Measurements from ENCODE around the gene PLEKHH3.

PLEKHH3 gene

DNA sequence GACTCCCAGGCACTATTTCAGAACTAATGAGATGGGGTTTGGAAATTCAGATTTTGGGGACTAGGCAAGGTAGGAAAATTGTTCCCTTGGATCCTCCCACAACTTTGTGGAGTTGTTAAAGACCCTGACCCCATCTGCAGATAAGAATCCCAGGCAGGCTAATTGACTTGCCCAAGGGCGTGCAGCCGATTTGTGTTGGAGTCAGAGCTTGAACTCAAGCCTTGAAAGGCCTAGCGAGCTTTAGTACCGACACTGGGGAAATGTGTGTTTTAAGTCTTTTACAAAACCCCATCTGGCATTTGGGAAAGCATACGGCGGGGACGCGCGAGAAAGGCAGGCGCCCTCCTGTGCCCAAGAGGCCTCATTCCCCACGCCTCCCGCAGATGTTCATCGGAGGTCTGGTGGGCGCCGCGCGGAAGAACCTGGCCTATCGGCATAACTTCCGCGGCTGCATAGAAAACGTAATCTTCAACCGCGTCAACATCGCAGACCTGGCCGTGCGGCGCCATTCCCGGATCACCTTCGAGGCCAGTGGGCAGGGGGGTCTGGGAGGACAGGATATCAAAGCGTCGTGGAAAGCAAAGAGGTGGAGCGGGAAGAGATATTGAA lies 9.8 kb upstream of the PLEKHH3 start:
- no peak for DNase-seq (ENCODE audit: low read depth in 3 of 3, low spot score in 1 of 3)

DNA sequence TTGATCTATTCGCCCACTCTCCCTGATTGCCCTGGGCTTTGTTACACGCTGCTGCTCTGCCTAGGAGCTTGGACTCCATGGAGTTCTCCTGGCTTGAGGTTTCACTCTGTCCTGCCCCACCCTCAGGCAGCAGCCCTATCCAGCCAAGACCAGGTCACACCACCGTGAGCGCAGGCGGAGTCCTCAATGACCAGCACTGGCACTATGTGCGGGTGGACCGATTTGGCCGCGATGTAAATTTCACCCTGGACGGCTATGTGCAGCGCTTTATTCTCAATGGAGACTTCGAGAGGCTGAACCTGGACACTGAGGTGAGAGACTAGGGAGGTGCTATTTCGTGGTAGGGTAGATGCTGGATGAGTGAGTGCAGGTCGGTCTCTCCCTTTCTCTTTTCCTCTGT lies 9.0 kb upstream of the PLEKHH3 start:
- no peak for DNase-seq (ENCODE audit: low read depth in 3 of 3, low spot score in 1 of 3)

DNA sequence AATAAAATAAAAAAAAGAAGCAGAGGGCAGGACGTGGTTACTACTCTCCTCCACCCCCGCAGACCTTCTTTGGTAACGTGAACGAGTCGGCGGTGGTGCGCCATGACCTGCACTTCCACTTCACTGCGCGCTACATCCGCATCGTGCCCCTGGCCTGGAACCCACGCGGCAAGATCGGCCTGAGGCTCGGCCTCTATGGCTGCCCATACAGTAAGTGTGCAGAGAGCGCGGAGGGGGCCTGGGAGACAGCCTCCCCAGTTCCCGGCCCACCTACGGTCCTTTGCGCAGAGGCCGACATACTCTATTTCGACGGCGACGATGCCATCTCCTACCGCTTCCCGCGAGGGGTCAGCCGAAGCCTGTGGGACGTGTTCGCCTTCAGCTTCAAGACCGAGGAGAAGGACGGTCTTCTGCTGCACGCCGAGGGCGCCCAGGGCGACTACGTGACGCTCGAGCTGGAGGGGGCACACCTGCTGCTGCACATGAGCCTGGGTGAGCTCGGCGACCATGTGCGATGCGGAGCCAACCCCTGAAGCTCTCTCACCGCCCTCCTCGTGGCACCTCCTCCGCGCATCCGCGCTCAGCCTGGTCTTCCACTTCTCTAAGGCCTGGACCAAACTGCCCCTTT lies 8.2 kb upstream of the PLEKHH3 start:
- DNase-seq (ENCODE audit: low read depth in 3 of 3, low spot score in 1 of 3): no peak

DNA sequence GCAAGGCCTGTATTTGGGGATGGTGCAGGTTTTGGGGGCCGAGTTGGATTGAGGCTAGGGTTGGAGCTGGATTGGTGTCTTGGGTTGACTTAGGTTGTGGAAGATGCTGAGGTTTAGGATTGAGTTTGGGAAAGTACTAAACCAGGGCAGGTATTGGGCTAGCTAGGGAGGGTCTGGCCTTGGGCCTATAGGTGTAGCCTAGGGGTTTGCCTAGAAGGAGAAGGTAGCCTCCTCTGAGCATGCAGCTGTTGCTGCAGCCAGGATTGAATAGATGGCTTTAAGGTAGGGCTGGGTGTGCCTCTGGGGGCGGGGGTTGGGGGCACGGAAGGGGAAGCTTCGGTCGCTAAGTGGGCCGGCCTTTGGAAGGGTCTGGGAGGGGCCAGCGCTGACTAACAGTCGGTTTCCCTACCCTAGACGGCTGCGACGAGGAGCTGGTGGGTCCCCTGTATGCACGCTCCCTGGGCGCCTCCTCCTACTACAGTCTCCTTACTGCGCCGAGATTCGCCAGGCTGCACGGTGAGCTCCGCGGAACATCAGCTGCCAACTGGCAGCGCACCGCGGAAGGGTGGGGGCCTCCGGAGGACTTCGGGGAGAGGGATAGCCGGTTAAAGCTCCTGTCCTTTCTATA lies 6.7 kb upstream of the PLEKHH3 start:
- no peak for DNase-seq (ENCODE audit: low read depth in 3 of 3, low spot score in 1 of 3)

DNA sequence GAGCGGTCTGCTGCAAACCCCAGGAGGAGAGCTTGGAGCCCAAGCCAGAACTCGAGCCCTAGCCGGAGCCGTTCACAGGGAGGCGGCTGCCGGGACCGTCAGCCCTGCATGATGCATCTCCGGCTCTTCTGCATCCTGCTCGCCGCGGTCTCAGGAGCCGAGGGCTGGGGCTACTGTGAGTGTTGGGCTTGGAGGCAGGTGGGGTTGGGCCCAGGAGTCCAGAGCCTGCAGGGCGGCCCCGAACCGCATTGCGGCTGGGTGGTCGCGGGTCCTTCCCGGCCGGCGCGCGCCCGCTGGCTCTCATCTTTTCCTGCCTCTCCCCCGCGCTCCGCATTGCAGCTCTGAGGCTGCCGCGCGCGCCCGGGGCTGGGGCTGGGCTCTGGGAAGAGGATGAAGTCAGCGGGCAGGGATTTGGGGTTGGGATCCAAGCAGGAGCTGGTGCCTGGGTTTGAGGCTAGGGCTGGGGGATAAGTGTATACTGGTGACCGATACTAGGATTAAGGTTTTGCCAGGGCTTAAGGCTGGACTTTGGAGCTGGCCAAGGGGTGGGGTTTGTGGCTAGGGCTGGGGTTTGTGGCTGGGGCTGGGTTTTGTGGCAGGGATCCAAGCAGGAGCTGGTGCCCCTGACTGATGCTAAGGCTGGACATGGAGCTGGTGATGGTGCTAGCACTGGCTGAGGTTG lies 6.1 kb upstream of the PLEKHH3 start:
- no peak for DNase-seq (ENCODE audit: low read depth in 3 of 3, low spot score in 1 of 3)

DNA sequence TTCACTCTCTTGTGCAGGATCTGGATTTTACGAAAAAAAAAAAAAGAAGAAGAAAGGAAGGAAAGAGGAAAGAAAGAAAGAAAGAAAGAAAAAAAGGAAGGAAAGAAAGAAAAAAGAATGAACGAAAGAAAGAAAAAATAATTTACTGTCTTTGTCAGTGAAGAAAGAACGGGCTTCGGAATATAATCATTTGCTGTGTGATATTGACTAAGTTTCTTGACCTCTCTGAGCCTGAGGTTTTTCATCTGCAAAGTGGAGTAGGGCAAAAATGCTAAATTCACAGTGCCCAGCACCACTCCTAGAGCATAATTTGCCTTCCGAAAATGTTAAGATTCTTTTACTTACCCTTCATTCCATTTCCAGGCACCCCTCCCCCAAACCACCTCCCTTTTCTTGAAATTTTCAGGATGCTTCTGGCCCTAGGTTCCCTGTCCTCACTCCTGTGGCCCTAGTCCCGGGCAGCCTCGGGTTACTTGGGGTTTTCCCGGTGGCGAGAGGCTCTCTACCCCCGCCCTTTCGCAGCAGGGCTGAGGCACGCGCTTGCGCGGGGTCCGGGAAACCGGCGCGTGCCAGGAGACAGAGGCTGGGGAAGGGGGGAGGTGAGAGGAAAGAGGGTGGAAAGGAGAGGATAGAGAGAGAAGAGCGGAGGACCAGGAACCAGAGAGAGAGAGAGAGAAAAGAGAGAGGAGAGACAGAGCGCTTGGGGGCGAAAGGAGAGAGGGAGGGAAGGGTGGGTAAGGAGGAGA lies 5.4 kb upstream of the PLEKHH3 start, which contains the start of gene CNTNAP1:
TSS of gene CNTNAP1 (plus strand) at position 556 of the 746 bp plus-strand sequence. CDS start 299 bp downstream, outside the sequence.
- no peak for DNase-seq (ENCODE audit: low read depth in 3 of 3, low spot score in 1 of 3)

DNA sequence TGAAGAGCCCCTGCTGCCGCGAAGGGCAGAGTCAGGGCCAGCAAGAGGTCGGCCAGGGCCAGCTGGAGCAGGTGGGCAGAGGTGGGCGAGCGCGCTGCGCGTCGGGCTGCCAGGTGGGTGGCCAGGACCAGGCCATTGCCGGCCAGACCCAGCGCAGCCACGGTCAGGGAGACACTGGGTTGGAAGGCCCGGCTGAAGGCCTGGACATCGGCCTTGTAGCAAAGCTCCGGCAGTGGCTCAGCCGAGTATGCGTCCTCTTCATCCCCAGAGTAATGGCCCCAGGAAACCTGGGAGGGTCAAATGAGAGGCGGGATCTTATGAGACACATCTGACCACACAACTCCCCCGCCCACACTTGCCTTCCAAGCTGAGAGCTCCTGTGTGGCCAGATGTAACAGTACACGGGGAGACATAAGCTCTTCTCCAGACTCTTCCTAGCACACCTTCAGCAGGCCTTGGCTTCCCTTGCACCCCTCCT lies 3.6 kb upstream of the PLEKHH3 start:
- DNase-seq (ENCODE audit: low read depth in 3 of 3, low spot score in 1 of 3): no peak

DNA sequence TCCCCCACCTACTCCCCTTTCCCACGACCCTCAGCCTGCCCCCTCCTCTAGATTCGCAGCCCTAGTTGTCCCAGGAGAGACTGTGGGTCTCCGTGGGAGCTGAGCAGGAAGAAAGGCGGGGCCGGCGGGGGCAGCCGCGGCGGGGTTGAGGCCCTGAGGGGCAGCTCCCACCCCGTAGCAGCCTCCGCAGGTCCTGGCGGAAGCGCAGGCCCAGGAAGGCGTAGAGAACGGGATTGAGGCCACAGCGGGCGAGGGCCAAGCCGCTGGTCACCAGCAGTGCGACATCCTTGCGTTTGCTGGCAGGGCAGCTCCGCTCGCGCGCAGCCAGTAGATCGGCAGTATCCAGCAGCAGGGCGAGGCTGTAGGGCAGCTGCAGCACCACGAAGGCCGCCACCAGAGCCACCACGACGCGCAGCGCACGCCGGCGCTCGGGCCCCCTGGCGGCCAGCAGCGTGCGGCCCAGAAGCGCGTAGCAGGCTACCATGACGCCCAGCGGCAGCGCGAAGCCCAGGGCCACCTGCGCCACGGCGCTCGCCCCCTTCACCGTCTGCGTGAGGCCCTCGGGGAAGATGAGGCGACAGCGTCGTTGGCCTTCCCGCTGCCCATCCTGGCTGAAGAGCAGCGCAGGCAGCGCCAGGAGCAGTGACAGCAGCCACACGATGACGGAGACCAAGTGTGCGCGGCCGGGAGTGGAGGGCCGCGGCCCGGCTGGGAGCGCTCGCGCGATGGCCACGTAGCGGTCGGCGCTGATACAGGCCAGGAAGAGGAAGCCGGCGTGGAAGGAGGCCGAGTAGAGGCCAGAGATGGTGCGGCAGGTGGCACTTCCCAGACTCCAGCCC lies 2.9 kb upstream of the PLEKHH3 start:
- peak; percentile 42 to 64 (median 54) for DNase-seq (ENCODE audit: low read depth in 3 of 3, low spot score in 1 of 3)

DNA sequence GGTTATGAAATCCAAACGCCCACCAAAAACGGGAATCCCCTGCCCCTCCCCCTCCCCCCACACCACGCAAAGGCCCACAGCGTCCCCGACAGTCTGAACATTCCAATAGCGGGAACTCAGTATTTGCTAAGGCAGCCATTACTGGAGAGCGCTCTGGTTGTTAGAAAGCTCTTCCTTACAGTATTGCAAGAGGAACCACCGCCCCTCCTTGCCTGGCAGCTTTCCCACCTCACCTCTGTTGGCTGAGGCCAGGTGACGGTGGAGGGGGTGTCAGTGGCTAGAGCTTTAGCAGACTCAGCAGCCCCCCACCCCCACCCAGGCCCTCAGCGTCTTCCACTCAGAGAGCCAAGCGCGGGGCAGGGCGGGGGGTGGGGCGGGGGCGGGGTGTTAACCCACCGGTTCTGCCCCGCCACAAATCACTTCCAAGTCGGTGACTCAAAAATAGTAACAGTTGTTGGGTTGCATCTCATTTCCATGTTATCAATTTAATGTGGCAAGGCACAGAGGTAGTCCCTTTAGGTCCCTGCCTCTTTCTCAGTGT lies 2.2 kb upstream of the PLEKHH3 start:
- DNase-seq (ENCODE audit: low read depth in 3 of 3, low spot score in 1 of 3): no peak

DNA sequence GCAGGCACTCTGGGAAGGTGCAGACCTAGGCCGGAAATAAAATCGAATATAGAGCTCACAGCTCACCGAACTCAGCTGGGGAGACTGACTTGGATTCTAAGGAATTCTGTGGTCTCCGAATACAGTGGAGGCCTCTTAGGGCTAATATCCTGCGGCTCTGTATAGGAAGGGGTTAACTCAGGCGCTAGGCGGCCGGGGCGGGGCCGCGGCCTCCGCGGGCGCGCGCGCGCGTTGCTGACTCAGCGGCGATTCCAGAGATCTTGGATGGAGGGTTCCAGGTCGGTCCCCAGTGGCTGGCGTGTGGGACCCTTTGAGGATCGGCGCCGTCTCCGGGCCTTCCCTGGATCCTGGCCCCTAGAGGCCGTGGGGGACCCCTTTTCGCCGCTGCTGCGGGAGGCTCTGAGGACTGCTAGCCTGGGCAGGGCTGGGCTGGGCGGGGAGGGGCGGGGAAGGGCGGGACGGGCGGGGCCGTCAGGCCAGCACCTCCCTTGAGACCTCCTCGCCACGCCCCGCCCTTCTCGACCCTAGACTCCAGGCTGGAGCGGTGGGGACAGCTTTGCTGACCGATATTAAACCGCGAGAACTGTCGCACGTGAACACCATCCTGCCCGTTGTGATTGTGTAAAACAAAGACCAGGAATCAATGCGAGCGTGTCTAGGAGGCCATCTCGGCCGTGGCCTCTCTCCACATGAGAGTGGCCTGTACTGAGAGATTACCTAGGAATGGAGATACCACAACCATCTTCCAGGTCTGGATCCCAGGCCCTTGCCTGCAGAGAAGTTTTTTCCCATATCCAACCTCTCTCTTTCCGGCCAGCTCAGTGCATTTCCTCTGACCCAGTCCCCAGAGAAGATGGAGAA lies 1.4 kb upstream of the PLEKHH3 start:
- DNase-seq (ENCODE audit: low read depth in 3 of 3, low spot score in 1 of 3): peak in 2 of 3 donors; percentile 47 to 73

DNA sequence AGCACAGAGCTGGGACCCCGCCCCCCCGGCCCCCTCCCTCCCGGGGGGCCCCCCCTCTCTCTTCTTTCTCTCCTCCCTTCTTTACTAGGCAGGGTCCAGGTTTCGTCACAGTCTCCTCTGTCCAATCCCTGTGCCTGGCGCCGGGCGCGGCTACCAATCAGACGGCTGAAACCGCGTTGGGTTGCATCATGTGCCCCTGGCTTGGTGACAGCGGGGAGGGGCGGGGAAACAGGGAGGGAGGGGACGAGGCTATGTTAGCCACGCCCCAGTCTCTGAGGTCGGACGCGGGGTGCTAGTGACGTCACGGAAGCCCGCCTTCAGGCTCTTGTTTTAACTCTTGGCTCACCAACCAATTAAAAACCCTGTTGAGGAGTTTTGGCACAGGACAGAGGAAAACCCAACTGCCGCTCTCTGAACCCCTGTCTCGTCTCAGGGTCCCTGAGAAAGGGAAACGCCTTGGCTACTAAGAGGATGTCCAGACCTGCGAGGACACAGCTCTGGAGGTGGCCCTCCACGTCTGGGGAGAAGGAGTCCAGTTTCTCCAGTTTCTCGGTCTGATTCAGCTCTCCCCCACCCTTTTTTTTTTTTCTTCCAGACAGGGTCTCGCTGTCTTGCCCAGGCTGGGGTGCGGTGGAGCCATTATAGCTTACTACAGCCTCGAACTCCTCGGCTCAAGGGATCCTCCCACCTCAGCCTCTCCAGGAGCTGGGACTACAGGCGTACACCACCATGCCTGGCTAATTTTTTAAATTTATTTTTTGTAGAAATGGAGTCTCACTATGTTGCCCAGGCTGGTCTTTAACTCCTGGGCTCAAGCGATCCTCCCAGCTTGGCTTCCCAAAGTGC lies 441 bp upstream of the PLEKHH3 start:
- peak; percentile 91 to 96 (median 92) for DNase-seq (ENCODE audit: low read depth in 3 of 3, low spot score in 1 of 3)

DNA sequence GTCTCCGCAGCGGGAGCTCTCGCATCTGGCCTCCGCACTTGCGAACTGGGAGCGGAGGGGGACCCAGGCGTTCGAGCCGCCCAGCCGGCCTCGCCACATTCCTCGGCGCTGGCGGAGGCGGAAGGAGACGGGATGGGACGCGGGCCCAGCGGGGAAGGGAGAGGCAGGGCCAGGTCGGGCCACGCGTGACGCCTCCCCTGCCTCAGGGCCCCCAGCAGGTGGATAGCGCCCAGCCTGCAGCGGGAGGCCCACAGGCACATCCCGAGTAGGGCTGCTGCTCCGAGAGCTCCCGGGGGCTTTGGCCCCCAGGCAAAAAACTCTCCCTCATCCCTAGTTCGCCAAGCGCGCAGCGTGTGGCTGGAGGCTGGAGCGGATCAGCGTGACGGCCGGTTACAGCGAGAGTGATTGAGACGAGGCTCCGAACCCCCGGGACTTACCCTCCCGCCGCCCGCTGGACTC lies 800 bp downstream of the PLEKHH3 start:
- DNase-seq (ENCODE audit: low read depth in 3 of 3, low spot score in 1 of 3): no peak

DNA sequence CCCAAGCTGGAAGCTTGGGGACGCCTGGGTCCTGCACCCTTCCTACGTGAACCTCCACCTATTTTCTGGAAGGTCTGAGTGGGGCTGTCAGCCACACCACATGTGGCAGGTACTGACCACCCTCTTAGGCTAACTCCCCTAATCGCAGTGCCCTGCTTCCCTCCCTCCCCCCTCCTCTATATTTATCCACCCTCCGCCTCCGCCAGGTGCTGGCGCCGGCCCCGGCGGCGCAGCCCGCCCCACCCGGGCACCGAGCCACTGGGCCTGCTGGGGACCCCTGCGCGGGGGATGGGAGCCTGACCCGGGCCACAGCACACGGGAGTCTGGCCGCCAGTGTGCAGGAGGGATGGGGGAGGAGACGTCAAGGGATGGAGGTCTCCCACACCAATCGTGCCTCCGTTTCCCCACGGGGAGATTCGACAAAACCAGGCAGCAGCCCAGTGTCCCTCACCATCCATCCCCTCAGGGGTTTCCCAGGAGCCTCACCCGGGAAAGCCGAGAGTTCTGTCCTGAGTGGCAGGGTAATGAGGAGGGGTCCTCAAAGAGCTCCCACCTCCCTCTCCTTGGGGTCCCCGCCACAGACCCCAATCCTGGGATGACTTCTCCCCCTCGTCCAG lies 1.3 kb downstream of the PLEKHH3 start:
- no peak for DNase-seq (ENCODE audit: low read depth in 3 of 3, low spot score in 1 of 3)

DNA sequence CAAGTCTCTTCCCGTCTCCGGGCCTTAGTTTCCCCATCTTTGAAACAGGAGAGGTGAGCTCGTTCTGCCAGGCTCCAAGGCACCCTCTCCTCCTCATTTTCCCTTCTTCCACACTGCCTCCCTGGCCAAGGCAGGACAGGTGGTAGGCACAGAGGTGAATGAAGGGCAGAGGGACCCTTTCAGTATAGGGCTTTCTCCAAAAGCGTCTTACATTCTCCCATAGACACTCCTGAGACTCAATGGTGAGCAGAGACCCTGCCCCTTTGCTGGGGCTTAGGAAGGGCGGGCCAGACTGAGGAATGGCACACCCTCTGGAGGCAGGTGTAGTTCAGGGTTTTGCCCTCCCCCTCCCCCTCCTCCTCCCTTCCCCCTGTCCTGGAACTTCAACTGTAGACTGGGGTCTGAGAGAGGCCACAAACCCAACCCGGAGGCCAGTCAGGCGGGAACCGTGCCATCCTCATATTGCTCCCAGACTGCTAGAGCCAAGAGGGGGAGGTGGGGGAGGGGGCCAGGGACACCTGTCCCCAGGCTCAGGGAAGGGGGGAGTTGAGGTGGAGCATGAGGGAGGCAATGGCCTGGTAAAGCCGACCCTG lies 1.9 kb downstream of the PLEKHH3 start:
- DNase-seq (ENCODE audit: low read depth in 3 of 3, low spot score in 1 of 3): no peak

DNA sequence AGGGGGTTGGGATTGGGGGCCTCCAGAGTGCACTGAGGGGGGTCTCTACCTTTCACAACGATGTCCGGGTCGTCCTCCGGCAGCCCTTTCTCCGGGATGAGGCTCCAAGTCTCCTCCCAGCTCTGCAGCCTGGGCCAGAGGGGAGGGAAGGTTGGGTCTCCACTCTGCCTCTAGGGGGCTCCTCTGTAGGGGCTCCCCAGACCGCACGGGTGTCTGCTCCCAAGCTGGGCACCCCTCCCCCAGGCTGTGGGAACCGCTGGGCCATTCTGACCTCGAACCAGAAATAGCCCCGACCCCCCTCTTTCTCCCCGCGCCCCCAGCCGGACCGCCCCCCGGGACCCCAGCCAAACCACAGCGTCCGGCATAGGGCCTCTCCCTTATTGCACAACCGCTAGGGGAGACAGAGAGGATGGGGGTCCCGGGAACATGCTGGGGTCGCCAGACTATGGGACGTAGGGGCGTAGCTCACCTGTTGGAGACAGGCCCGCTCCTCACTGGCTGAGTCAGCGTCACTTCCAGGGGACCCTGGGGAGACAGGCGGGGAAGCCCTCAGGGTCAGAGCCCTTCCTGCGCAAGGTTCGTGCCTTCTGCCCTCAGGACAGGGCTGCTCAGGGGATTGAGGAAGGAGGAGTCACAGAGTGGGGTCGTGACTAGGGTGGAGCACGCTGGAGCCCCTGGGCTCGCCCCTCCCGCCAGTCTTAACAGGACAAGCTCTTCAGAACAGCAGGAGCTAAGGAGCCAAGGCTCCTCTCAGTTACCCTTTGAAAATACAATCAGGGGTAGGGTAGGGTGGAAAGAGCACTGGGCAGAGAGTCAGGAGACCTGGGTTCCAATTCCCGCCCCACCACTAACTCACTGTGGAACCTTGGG lies 2.7 kb downstream of the PLEKHH3 start:
- no peak for DNase-seq (ENCODE audit: low read depth in 3 of 3, low spot score in 1 of 3)

DNA sequence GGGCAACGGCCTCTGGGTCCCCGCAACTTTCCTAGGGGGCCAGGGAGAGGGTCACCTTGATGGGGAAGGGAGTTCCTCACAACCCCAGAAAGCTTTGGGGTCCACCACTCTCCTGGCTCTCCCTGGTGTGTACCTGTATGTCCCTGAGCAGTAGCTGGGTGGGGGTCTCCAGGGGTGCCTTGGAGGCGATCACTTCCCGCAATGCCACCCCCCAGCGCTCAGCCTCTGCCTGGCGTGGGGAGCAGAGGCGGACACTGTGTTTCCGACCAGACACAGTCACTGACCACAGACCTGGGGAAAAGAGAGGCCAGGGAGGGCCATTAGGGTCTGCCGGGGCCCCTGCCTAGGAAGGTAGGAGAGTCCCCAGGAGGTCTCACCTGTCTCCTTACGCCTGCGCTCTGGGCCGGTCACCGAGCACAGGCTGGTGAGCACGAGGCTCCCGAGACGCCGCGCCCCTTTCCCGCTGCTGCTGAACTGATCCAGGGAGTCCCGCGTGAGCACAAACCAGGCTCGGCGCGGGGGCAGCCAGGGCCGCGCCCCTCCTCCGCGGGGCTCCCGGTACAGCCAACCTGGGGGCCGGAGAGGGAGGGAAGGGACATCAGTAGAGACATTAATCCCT lies 3.4 kb downstream of the PLEKHH3 start:
- DNase-seq (ENCODE audit: low read depth in 3 of 3, low spot score in 1 of 3): no peak

All from stimulated activated CD4-positive, alpha-beta T cell treated with anti-CD3 and anti-CD28 coated beads, TNF-alpha, amount 100 ng/mL, for 1 hour (primary cell).